Measurements from ENCODE around the gene TBK1.

The TBK1 gene

GRCh38 chr12:64470495-64470894, 18.6 kb downstream of the TBK1 start:
- TF ChIP-seq, protein P1, sequence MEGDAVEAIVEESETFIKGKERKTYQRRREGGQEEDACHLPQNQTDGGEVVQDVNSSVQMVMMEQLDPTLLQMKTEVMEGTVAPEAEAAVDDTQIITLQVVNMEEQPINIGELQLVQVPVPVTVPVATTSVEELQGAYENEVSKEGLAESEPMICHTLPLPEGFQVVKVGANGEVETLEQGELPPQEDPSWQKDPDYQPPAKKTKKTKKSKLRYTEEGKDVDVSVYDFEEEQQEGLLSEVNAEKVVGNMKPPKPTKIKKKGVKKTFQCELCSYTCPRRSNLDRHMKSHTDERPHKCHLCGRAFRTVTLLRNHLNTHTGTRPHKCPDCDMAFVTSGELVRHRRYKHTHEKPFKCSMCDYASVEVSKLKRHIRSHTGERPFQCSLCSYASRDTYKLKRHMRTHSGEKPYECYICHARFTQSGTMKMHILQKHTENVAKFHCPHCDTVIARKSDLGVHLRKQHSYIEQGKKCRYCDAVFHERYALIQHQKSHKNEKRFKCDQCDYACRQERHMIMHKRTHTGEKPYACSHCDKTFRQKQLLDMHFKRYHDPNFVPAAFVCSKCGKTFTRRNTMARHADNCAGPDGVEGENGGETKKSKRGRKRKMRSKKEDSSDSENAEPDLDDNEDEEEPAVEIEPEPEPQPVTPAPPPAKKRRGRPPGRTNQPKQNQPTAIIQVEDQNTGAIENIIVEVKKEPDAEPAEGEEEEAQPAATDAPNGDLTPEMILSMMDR (IDR thresholded peaks at IDR 0.05; ENCODE audit: low read depth, low read length), result no peak
- in situ Hi-C loops (cut with HindIII; ENCODE audit: low sequenced_read_pairs), result no loop called here
- H3K4me3 ChIP-seq (ENCODE audit: low read depth, low read length), result no peak overlapping the region
- no peak for DNase-seq (ENCODE audit: low read depth, low spot score)

GRCh38 chr12:64473176-64473575, 21.3 kb downstream of the TBK1 start:
- in situ Hi-C loops (cut with HindIII; ENCODE audit: low sequenced_read_pairs), result no loop called here
- H3K4me3 ChIP-seq (ENCODE audit: low read depth, low read length), result no peak overlapping the region
- DNase-seq (ENCODE audit: low read depth, low spot score), result no peak
- TF ChIP-seq, protein P1 (IDR thresholded peaks at IDR 0.05; ENCODE audit: low read depth, low read length), result no peak

DNA sequence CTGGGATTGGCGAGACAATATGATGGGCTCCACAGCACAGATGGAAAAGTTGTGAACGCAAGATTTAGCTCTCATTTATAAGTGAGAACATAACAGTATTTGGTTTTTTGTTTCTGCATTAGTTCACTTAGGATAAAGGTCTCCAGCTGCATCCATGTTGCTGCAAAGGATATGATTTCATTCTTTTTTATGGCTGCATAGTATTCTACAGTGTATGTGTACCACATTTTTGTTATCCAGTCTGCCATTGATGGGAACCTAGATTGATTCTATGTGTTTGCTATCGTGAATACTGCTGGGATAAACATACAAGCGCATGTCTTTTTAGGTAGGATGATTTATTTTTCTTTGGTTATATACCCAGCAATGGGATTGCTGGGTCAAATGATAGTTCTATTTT, 23.6 kb downstream of the TBK1 start:
- TF ChIP-seq, protein P1 (IDR thresholded peaks at IDR 0.05; ENCODE audit: low read depth, low read length), result no peak
- in situ Hi-C loops (cut with HindIII; ENCODE audit: low sequenced_read_pairs), result no loop called here
- no peak overlapping the region for H3K4me3 ChIP-seq (ENCODE audit: low read depth, low read length)
- DNase-seq (ENCODE audit: low read depth, low spot score), result no peak

DNA sequence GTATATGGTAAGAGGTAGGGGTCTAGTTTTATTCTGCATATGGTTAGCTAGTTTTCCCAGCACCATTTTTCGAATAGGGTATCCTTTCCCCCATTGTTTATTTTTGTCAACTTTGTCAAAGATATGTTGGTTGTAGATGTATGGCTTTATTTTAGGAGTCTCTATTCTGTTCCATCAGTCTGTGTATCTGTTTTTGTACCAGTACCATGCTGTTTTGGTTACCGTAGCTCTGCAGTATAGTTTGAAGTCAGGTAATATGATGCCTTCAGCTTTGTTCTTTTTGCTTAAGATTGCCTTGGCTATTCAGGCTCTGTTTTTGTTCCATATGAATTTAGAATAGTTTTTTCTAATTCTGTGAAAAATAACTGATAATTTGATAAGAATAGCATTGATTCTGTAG, 24.9 kb downstream of the TBK1 start:
- no peak overlapping the region for H3K4me3 ChIP-seq (ENCODE audit: low read depth, low read length)
- in situ Hi-C loops (cut with HindIII; ENCODE audit: low sequenced_read_pairs), result no loop called here
- TF ChIP-seq, protein P1 (IDR thresholded peaks at IDR 0.05; ENCODE audit: low read depth, low read length), result no peak
- no peak for DNase-seq (ENCODE audit: low read depth, low spot score)

- TF ChIP-seq, protein P1 (IDR thresholded peaks at IDR 0.05; ENCODE audit: low read depth, low read length), result no peak
- DNase-seq (ENCODE audit: low read depth, low spot score), result no peak
- H3K4me3 ChIP-seq (ENCODE audit: low read depth, low read length), result no peak overlapping the region
- in situ Hi-C loops (cut with HindIII; ENCODE audit: low sequenced_read_pairs), result no loop called here
These were observed 26.7 kb downstream of the TBK1 start for GRCh38 chr12:64478661-64479060.

DNA sequence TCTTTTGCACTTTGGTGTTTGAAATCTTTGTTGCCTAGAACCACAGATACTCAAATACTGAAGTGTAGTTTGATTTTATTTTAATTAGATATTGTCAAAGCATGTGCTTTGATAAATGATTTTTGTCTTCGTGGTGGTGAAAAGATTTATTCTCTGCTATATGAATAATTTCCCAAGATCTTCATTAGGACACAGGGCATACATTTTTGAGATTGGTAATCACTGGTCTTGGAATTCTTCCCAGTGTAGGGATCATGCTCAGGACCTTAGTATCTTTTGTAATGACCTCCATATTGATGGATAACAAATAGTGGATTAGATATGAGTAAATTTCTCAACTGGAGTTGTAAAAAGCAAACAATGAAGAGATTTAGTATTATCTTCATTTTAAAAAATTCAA, 28.2 kb downstream of the TBK1 start:
- H3K4me3 ChIP-seq (ENCODE audit: low read depth, low read length), result no peak overlapping the region
- in situ Hi-C loops (cut with HindIII; ENCODE audit: low sequenced_read_pairs), result no loop called here
- TF ChIP-seq, protein P1 (IDR thresholded peaks at IDR 0.05; ENCODE audit: low read depth, low read length), result no peak
- DNase-seq (ENCODE audit: low read depth, low spot score), result no peak

DNA sequence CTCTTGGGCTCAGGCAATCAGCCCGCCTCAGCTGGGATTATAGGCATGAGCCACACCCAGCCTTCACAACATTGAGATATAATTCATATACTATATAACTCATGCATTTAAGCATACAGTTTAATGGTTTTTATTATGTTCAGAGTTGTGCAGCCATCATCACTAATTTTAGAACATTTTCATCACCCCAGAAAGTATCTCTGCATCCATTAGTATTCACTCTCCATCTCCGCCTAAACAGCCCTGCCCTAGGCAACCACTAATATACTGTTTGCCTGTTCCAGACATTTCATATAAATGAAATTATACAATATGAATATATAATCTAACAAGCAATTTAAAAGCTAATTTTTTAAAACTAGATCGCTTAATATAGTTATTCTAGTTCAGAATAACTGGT, 34.7 kb downstream of the TBK1 start:
- no peak overlapping the region for H3K4me3 ChIP-seq (ENCODE audit: low read depth, low read length)
- no peak for DNase-seq (ENCODE audit: low read depth, low spot score)
- TF ChIP-seq, protein P1 (IDR thresholded peaks at IDR 0.05; ENCODE audit: low read depth, low read length), result no peak
- in situ Hi-C loops (cut with HindIII; ENCODE audit: low sequenced_read_pairs), result no loop called here
